Fibroblast of skin of scalp (primary cell): ENCODE results near the gene USH1G.

ENCODE experiments used
- DNase-seq: peaks from one replicate; pipeline ENCODE4 v3.0.0-alpha.2; 2013

USH1G gene

GRCh38 chr17:74901353-74902135, 21.5 kb downstream of the USH1G start:
- no peak for DNase-seq

- no peak for DNase-seq
Measured at GRCh38 chr17:74900208-74900607, 22.8 kb downstream of the USH1G start.

- DNase-seq, result no peak
Measured at GRCh38 chr17:74898376-74898946, 24.6 kb downstream of the USH1G start.

GRCh38 chr17:74893936-74894671, 29.0 kb downstream of the USH1G start:
- DNase-seq, result no peak

- DNase-seq, result no peak
Measured at GRCh38 chr17:74892974-74893911, 29.8 kb downstream of the USH1G start, which contains the start of gene FADS6. TSS of gene FADS6 (minus strand) at chr17:74893633. CDS start at chr17:74893595, 38 bp downstream.

- DNase-seq, result no peak
Measured at GRCh38 chr17:74892013-74892841, 30.8 kb downstream of the USH1G start.

- no peak for DNase-seq
Measured at GRCh38 chr17:74890554-74890953, 32.5 kb downstream of the USH1G start.

- DNase-seq, result no peak
Measured at GRCh38 chr17:74888469-74888868, 34.6 kb downstream of the USH1G start.

GRCh38 chr17:74883241-74883745, 39.8 kb downstream of the USH1G start:
- no peak for DNase-seq

- no peak for DNase-seq
Measured at GRCh38 chr17:74882517-74883240, 40.4 kb downstream of the USH1G start.

- no peak for DNase-seq
Measured at GRCh38 chr17:74881073-74881472, 42.0 kb downstream of the USH1G start.

GRCh38 chr17:74879308-74879707, 43.7 kb downstream of the USH1G start:
- no peak for DNase-seq

- DNase-seq, result no peak
Measured at GRCh38 chr17:74878658-74879057, 44.4 kb downstream of the USH1G start.

GRCh38 chr17:74877592-74878548, 45.2 kb downstream of the USH1G start:
- DNase-seq, result no peak

- DNase-seq, result no peak
Measured at GRCh38 chr17:74875977-74876593, 47.0 kb downstream of the USH1G start.

GRCh38 chr17:74875155-74875976, 47.7 kb downstream of the USH1G start:
- DNase-seq, result no peak

GRCh38 chr17:74874615-74875037, 48.4 kb downstream of the USH1G start:
- DNase-seq, result no peak
